Activated CD8-positive, alpha-beta memory T cell treated with anti-CD3 and anti-CD28 coated beads, Interleukin-2, amount 10 ng/mL, durations not matched to agents 7 days and 5 days (primary cell): Measurements from ENCODE around the gene JUN. TPM values are rescaled to one million over a fixed set of nuclear protein-coding genes. Genes with fewer than 3 reads are reported as not detected.
A peak's percentile ranks its signal among the peaks of the same experiment; 100 is the strongest.

Experiments
- ATAC-seq: fragments of 150-1000 bp; cut with Tn5 transposase; one replicate; pipeline ENCODE4 v1.10.0; 2021; ENCODE audit warnings: moderate library complexity
- CTCF ChIA-PET: fragments of 350-600 bp; sonication (Branson Sonifier 250); formaldehyde crosslinking; loops from one replicate; lab custom pipeline; 2021; ENCODE audit warnings: antibody characterized with exemption; lab: Charles Lee
- DNase-seq: peaks from one replicate; pipeline ENCODE4 v3.0.0-alpha.2; 2020
- H3K27ac Mint-ChIP-seq: one replicate; pipeline ENCODE4 v1.8.0; 2021; ENCODE audit warnings: mild to moderate bottlenecking, mixed read lengths
- H3K27me3 Mint-ChIP-seq: one replicate; pipeline ENCODE4 v1.8.0; 2021; ENCODE audit warnings: mixed read lengths
- H3K36me3 Mint-ChIP-seq: one replicate; pipeline ENCODE4 v1.8.0; 2021; ENCODE audit warnings: mild to moderate bottlenecking, mixed read lengths
- H3K4me1 Mint-ChIP-seq: one replicate; pipeline ENCODE4 v1.8.0; 2021; ENCODE audit warnings: mixed read lengths
- H3K4me3 Mint-ChIP-seq: one replicate; pipeline ENCODE4 v1.8.0; 2021; ENCODE audit warnings: mild to moderate bottlenecking, moderate library complexity, mixed read lengths
- H3K9me3 Mint-ChIP-seq: one replicate; pipeline ENCODE4 v1.8.0; 2022; ENCODE audit warnings: low read depth, mixed read lengths
- total RNA-seq, 2 experiments: library from RNA; stranded (reverse); gene quantifications; one replicate each; pipeline ENCODE4 v1.2.3, GENCODE V29; 2021

JUN gene
- total RNA-seq, 2 experiments from 2014 or later: 50.5 to 129 TPM

DNA sequence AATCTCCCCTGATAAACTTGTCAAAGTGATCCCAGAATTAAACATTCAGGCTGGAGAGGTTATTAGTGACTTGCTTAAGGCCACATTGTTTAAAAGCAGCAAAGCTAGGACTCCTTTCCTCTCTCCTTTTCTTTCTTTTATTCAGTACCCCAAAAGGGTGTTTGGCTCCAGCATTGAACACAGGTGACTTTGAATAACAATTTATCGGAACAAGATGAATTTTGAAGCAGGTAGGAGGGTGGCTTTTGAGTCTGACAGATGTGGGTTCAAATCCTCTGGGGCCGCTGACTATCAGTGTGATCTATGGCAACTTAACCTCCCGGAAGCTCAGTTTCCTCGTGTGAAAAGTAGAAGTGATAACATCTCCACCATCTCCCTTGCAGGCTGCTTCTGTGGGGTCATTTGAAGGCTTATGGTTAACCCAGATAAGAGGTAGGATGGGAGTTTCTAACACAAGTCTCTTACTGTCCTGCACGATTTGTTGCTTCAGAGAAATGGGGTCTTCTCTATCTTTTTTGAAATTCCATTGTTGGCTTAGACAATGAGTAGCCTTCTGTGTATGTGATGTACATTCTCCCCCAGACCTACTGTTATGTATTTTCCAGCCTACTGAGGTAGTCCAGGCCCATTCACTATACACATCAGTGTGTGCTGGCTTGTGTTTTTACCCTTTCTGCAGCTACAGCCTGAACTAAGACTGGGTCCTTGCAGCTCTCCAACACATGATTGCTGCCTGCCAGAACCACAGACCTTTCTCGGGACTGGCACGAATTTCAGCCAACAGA lies 29.0 kb downstream of the JUN start:
- Mint-ChIP-seq H3K4me1 (peaks cover 45% of the 10 kb centered on the region), H3K9me3 (no peaks in the 10 kb centered on the region), H3K4me3 (peak overlapping the region; percentile 11), H3K27me3 (peaks cover 1% of the 10 kb centered on the region), H3K27ac (peak overlapping the region; percentile 85), H3K36me3 (peaks cover 10% of the 10 kb centered on the region)
- CTCF ChIA-PET: interaction anchor here (0.9 to 3.6 kb wide), 13 partner anchors 9 to 1004 kb away, joined by 3 to 14 read pairs (median 6); partner anchors contain the start of gene JUN
- peak; percentile 73 for ATAC-seq
- peak; percentile 70 for DNase-seq

DNA sequence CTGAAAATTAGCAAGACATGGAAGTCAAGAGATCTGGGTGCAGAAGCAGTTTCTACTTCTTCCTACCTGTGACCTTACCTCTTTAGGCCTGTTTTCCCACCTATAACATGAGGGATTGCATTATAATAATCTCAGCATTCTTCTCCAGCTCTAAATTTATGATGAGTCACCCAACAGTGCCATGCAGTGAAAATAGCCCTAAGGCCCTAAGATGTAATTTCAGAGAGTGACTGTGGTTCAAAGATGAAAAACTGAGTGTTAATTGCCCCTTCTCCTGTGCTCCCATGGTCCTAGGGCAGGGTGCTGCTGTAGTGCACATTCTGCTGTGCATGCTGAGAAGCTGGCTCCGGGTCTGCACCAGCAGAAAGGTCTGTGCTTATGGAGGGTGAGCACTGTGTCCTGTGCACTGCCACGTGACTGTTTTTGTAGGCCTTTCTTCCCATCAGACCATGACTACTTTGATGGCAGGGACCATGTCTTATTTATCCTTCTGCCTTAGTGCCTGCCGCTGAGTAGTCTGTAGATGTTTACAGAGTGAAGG lies 29.7 kb downstream of the JUN start:
- CTCF ChIA-PET: interaction anchor here (0.9 to 3.6 kb wide), 10 partner anchors 9 to 1005 kb away, joined by 3 to 14 read pairs (median 6); partner anchors contain the start of gene JUN
- ATAC-seq (no peak), DNase-seq (no peak)
- Mint-ChIP-seq H3K4me1 (peaks cover 50% of the 10 kb centered on the region), H3K9me3 (no peaks in the 10 kb centered on the region), H3K27ac (peak overlapping the region; percentile 85), H3K27me3 (no peaks in the 10 kb centered on the region), H3K36me3 (peaks cover 10% of the 10 kb centered on the region), H3K4me3 (no peak overlapping the region)

DNA sequence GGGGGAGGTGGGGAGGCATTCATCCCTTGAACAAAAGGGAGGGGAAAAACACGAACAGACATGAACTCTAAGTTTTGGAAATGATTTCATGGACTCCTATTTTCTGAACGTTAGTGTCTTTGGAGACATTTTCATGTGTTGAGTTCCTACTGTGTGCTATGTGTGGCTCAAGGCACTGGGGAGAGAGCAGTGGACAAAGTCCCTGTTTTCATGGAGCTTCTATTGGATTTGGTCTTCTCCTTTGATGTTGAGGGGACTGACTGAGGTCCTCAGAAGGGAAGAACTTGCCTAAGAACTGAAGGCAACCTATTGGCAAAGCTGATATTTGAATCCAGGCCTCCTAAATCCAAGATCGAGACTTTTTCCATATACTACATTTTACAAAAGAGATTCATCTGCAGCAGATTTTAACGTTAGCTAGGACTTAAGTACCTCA lies 30.4 kb downstream of the JUN start:
- Mint-ChIP-seq H3K27me3 (no peaks in the 10 kb centered on the region), H3K9me3 (no peaks in the 10 kb centered on the region), H3K4me1 (peaks cover 51% of the 10 kb centered on the region), H3K36me3 (peaks cover 6% of the 10 kb centered on the region), H3K27ac (no peak overlapping the region), H3K4me3 (no peak overlapping the region)
- CTCF ChIA-PET: interaction anchor here (1.7 to 3.6 kb wide), 4 partner anchors 10 to 946 kb away, joined by 6 to 14 read pairs (median 12); no protein-coding TSS in a partner anchor
- DNase-seq (no peak), ATAC-seq (no peak)

DNA sequence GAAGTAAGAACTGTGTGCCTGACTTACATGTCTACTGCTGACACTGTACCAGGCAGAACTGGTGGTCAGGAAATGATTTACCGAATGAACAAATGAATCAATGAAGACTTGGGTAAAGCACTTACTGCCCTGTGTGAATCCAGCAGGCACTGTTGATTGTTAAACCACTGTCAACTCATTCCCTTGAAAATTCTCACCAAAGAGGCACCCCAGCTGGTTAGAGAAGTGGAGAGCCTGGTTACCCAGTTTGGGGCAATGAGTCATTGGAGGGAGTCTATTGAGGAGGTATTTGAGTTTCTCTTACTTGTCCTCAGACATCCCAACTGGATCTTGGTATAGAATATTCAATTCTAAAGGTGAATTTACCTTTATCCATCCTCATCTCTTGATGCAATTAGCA lies 34.2 kb downstream of the JUN start:
- H3K9me3 Mint-ChIP-seq: no peaks in the 10 kb centered on the region
- H3K36me3 Mint-ChIP-seq: no peaks in the 10 kb centered on the region
- no peak overlapping the region for H3K27ac Mint-ChIP-seq
- peaks cover 17% of the 10 kb centered on the region for H3K27me3 Mint-ChIP-seq
- CTCF ChIA-PET: interaction anchor here (0.8 to 2.6 kb wide), 3 partner anchors 9 to 139 kb away, joined by 3 to 7 read pairs (median 4); no protein-coding TSS in a partner anchor
- ATAC-seq: no peak
- no peak overlapping the region for H3K4me3 Mint-ChIP-seq
- H3K4me1 Mint-ChIP-seq: peaks cover 27% of the 10 kb centered on the region
- DNase-seq: no peak

DNA sequence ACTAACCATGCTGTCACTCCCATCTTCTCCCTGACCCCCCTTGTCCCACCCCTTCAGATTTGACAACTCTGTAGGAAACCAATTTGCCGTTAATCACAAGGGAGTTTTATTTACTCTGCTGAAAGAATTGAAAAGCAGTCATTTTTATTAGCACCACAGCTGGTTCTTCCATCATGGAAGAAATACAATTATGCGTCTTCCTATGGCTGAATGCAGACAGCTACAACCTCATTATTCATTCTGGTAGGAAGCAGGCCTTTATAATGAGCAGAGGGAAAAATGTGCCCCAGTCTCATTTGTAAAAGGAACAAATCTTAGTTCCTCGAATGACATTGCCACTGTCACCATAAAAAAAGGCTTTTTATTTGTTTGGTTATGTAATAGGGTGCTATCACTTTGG lies 35.2 kb downstream of the JUN start:
- peaks cover 17% of the 10 kb centered on the region for H3K4me1 Mint-ChIP-seq
- ATAC-seq (no peak), DNase-seq (no peak)
- no peak overlapping the region for H3K4me3 Mint-ChIP-seq
- H3K9me3 Mint-ChIP-seq: no peaks in the 10 kb centered on the region
- CTCF ChIA-PET: interaction anchor here (1.1 to 2.6 kb wide), 2 partner anchors 25 to 140 kb away, joined by 4 to 7 read pairs; no protein-coding TSS in a partner anchor
- H3K27me3 Mint-ChIP-seq: peaks cover 24% of the 10 kb centered on the region
- H3K27ac Mint-ChIP-seq: no peak overlapping the region
- H3K36me3 Mint-ChIP-seq: no peaks in the 10 kb centered on the region

DNA sequence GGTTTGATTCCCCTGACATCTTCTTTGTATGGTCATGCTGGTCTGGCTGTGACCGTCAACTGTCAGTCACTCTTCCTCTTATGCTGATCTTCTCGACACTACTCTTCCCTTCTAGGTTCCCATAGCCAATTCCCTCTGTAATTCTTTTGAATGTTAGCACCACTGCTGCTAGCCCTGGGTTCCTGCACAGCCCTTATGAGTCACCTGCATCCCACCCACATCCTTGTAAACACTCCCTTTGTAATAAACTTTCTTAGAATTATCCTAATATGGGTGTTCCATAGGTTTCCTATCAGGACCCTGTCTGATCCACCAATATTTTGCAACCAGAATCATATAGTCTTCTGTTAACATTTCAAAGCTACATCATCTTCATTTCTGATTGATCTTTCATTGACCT lies 37.1 kb downstream of the JUN start:
- Mint-ChIP-seq H3K4me1 (peaks cover 6% of the 10 kb centered on the region), H3K27me3 (peaks cover 25% of the 10 kb centered on the region), H3K36me3 (no peaks in the 10 kb centered on the region), H3K4me3 (no peak overlapping the region), H3K9me3 (no peaks in the 10 kb centered on the region), H3K27ac (no peak overlapping the region)
- CTCF ChIA-PET: interaction anchor here (2.2 kb wide), 1 partner anchor 8 kb away, joined by 6 read pairs; no protein-coding TSS in a partner anchor
- ATAC-seq (no peak), DNase-seq (no peak)

DNA sequence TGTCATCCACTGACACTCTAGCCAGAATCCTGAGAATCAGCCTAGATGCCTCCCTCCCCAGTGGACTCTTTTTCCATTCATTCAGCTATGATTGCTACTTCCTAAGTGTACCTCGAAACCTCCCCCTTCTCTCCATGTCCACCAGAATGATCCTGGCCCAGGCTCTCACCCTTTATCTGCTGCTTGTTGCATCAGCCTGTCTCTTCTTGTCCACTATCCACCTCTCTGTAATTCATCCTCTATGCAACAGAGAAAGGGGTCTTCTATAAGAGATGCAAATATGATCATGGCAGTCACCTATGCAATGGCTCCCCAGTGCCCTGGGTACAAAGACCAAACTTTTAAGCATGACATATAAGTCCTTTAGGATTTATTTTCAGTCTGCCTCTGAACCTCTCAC lies 37.7 kb downstream of the JUN start:
- peaks cover 25% of the 10 kb centered on the region for H3K27me3 Mint-ChIP-seq
- no peak overlapping the region for H3K4me3 Mint-ChIP-seq
- CTCF ChIA-PET: interaction anchor here (2.2 kb wide), 1 partner anchor 9 kb away, joined by 6 read pairs; no protein-coding TSS in a partner anchor

DNA sequence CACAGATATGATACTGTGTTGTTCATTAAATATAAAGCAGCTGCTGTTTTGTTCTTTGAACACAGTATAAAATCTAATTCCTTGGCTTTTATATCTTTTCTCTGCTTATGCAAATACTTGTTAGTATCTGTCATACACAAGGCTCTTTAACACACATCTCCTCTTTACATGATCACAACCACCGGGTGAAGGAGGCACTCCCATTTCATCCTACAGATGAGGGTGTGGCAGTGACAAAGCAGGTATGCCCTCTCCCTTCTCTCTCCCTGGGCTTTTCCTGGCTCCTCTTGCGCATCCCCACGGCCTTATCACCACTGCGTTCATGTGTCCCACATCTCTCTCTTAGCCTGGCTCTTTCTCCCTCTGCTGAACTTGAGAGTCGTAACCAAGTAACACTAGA lies 38.2 kb downstream of the JUN start:
- ATAC-seq: no peak
- no peak overlapping the region for H3K4me3 Mint-ChIP-seq
- peaks cover 25% of the 10 kb centered on the region for H3K27me3 Mint-ChIP-seq
- no peaks in the 10 kb centered on the region for H3K36me3 Mint-ChIP-seq
- no peaks in the 10 kb centered on the region for H3K9me3 Mint-ChIP-seq
- H3K27ac Mint-ChIP-seq: no peak overlapping the region
- H3K4me1 Mint-ChIP-seq: peaks cover 6% of the 10 kb centered on the region
- CTCF ChIA-PET: interaction anchor here (2.2 kb wide), 1 partner anchor 10 kb away, joined by 6 read pairs; no protein-coding TSS in a partner anchor
- no peak for DNase-seq

More for the DNA sequence above, 37.7 kb downstream of the JUN start:
- peaks cover 6% of the 10 kb centered on the region for H3K4me1 Mint-ChIP-seq
- no peaks in the 10 kb centered on the region for H3K36me3 Mint-ChIP-seq
- ATAC-seq (no peak), DNase-seq (no peak)
- H3K9me3 Mint-ChIP-seq: no peaks in the 10 kb centered on the region
- H3K27ac Mint-ChIP-seq: no peak overlapping the region

DNA sequence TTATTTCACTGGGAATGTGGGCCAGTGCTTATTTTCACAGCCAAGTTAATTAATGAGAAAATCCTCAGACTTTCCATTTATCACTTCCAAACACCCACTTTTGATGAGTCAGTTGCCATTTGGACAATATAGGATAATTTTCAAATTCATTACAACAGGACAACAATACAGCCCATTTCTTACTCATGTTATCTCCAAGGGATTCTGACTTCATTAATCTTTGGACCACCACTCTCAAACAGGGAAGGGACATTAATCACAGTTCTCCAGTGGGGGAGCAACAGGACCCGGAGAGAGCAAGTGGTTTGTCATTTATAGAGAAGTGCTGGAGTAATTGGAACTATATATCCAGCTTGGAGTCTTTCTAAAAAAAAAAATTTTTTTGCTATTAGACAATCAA lies 38.7 kb downstream of the JUN start:
- DNase-seq: no peak
- Mint-ChIP-seq H3K27me3 (peaks cover 25% of the 10 kb centered on the region), H3K4me3 (no peak overlapping the region), H3K9me3 (no peaks in the 10 kb centered on the region), H3K36me3 (no peaks in the 10 kb centered on the region), H3K4me1 (peaks cover 6% of the 10 kb centered on the region), H3K27ac (no peak overlapping the region)
- no peak for ATAC-seq
- CTCF ChIA-PET: interaction anchor here (1.1 to 2.2 kb wide), 2 partner anchors 10 to 37 kb away, joined by 3 to 6 read pairs; no protein-coding TSS in a partner anchor

DNA sequence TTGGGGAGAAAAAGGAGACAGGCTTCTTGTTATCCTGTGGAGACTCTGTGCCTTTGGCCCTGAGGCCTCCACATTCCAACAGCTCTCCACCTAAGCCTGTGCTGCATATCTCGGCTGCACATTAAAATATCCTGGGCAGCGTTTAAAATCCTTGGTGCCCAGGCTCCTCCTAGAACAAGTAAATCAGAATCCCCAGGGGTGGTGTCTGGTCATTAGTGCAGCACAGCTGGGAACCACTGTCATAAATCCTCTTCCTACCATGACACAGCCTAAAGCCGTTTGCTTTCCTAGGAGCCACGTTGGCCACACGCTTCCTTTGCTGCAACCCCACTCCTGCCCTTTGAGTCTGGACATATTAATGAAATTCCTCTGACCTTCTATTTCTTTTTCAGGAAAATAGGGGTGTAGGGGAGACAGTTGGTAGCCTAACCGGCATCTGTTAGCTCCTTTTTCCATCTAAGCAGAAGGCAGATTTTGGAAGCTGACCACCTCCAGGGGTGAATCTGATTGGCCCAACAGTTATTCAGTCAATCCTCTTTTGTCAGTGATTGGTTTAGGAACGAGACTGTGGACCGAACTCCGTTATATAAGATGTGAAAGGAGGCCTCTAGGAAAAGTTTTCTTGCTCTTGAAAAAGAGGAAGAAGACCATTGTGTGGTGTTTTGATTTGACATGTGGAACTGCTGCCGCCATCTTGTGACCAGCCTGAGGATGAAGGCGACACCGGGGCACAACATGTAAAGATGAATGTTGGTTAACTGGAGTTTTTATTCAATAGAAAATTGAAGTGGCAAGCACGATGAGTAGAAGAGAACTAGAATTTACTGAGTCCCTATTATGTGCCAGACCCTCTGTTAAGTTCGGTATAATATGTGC lies 41.9 kb downstream of the JUN start:
- CTCF ChIA-PET: interaction anchor here (0.6 to 2.3 kb wide), 9 partner anchors 10 to 1017 kb away, joined by 3 to 11 read pairs (median 4); no protein-coding TSS in a partner anchor
- Mint-ChIP-seq H3K9me3 (no peaks in the 10 kb centered on the region), H3K27me3 (peaks cover 28% of the 10 kb centered on the region), H3K4me3 (no peak overlapping the region), H3K36me3 (no peaks in the 10 kb centered on the region), H3K27ac (no peak overlapping the region), H3K4me1 (peaks cover 4% of the 10 kb centered on the region)
- no peak for DNase-seq
- no peak for ATAC-seq

DNA sequence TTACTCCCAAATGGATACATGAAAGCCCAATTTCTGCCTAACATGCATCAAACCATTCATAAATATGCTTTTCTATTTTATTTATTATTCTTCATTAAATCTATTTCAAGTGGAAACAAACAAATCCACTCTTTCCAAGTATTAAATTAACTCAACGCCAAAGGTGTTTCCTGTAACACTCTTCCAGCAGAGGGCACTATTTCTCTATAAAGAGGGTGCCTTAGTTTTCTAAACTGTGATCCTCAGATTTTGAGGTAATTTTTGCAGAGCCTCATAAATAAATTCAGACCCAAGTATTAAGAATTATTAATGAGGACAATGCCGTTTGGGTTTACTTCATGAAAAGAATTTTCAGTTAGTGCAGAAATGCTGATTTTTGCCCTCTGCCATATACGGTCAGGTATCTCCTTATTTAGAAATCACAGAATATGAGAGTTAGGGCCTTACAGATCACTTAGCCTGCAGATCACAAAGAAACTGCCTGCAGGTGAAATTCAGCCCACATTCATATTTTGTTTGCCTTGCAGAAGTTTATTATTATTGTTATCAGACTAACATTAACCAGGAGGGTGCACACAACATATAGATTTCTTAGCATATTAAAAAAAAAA lies 43.9 kb downstream of the JUN start:
- Mint-ChIP-seq H3K4me3 (no peak overlapping the region), H3K27ac (no peak overlapping the region), H3K4me1 (peaks cover 11% of the 10 kb centered on the region), H3K9me3 (no peaks in the 10 kb centered on the region), H3K36me3 (no peaks in the 10 kb centered on the region), H3K27me3 (peaks cover 13% of the 10 kb centered on the region)
- DNase-seq (no peak), ATAC-seq (peak; percentile 64)
- CTCF ChIA-PET: interaction anchor here (0.9 to 2.3 kb wide), 11 partner anchors 9 to 1022 kb away, joined by 3 to 11 read pairs (median 4); no protein-coding TSS in a partner anchor

DNA sequence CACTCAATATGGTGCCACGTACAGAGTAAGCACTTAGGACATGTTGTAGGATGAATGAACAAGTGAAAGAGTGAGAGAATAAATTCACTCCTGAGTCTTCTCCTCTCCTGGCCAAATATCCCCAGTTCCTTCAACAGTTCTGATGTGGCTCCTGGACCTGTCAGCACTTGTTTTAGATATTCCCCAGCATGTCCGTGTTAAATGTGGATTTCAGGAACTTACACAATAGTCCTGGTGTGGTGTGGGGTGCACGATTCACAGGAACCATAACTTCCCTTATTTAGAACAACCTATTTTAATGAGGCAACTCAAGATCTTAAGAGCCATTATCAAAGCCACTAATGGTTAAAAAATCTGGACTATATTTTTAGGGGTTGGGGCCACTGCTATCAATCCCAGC lies 45.0 kb downstream of the JUN start:
- no peak overlapping the region for H3K27ac Mint-ChIP-seq
- CTCF ChIA-PET: interaction anchor here (0.7 to 1.9 kb wide), 5 partner anchors 28 to 1020 kb away, joined by 3 to 7 read pairs (median 4); no protein-coding TSS in a partner anchor

More for the DNA sequence above, 45.0 kb downstream of the JUN start:
- DNase-seq (no peak), ATAC-seq (no peak)
- Mint-ChIP-seq H3K27me3 (peaks cover 7% of the 10 kb centered on the region), H3K4me3 (no peak overlapping the region), H3K36me3 (no peaks in the 10 kb centered on the region), H3K4me1 (peaks cover 11% of the 10 kb centered on the region), H3K9me3 (no peaks in the 10 kb centered on the region)
